Midbrain (tissue), 1 donor: Measurements from ENCODE around the gene OR2AJ1.

ENCODE experiments used
- DNase-seq: peaks from one replicate; lab custom pipeline; 2025; lab: John Stamatoyannopoulos, UW

Gene OR2AJ1

GRCh38 chr1:247924868-247925267, at the start of gene OR2AJ1:
Gene OR2AJ1 (plus strand): TSS chr1:247924889. CDS start chr1:247933769, 8,880 bp downstream.
- DNase-seq: no peak

- no peak for DNase-seq
These were observed 41.3 kb upstream of the OR2AJ1 start for GRCh38 chr1:247883346-247883745.

- DNase-seq: no peak
These were observed 39.8 kb upstream of the OR2AJ1 start for GRCh38 chr1:247884797-247885413.

- DNase-seq: no peak
These were observed 29.5 kb upstream of the OR2AJ1 start, which contains the start of gene OR2W3 for GRCh38 chr1:247895163-247895637. Gene OR2W3 (plus strand): TSS chr1:247895587. CDS start chr1:247895587, 0 bp downstream.

- no peak for DNase-seq
These were observed 28.7 kb upstream of the OR2AJ1 start for GRCh38 chr1:247895976-247896375.

GRCh38 chr1:247904122-247904521, 20.6 kb upstream of the OR2AJ1 start:
- DNase-seq: no peak

- DNase-seq: no peak
These were observed 19.5 kb upstream of the OR2AJ1 start for GRCh38 chr1:247905181-247905580.

GRCh38 chr1:247905910-247906503, 18.7 kb upstream of the OR2AJ1 start:
- DNase-seq: no peak

GRCh38 chr1:247906504-247907047, 18.1 kb upstream of the OR2AJ1 start:
- no peak for DNase-seq

- DNase-seq: no peak
These were observed 15.9 kb upstream of the OR2AJ1 start for GRCh38 chr1:247908766-247909165.

- no peak for DNase-seq
These were observed 10.9 kb upstream of the OR2AJ1 start for GRCh38 chr1:247913786-247914185.

GRCh38 chr1:247914941-247915662, 9.6 kb upstream of the OR2AJ1 start:
- DNase-seq: no peak

- no peak for DNase-seq
These were observed 4.7 kb upstream of the OR2AJ1 start, which contains the start of gene OR2T8 for GRCh38 chr1:247919952-247920351. Gene OR2T8 (plus strand): TSS chr1:247920252. CDS start chr1:247921018, 766 bp downstream.

- no peak for DNase-seq
These were observed 748 bp upstream of the OR2AJ1 start for GRCh38 chr1:247923941-247924340.

- no peak for DNase-seq
These were observed 9.3 kb downstream of the OR2AJ1 start for GRCh38 chr1:247933989-247934388.

- no peak for DNase-seq
These were observed 11.1 kb downstream of the OR2AJ1 start for GRCh38 chr1:247935781-247936180.

GRCh38 chr1:247936415-247936814, 11.7 kb downstream of the OR2AJ1 start:
- no peak for DNase-seq

- peak; percentile 85 for DNase-seq
These were observed 12.5 kb downstream of the OR2AJ1 start for GRCh38 chr1:247936965-247937734.

GRCh38 chr1:247942624-247943023, 17.9 kb downstream of the OR2AJ1 start:
- no peak for DNase-seq

GRCh38 chr1:247948558-247948957, 23.9 kb downstream of the OR2AJ1 start, which contains the start of gene OR2L8:
Gene OR2L8 (plus strand): TSS chr1:247948858. CDS start chr1:247948858, 0 bp downstream.
- no peak for DNase-seq

GRCh38 chr1:247953408-247953807, 28.7 kb downstream of the OR2AJ1 start:
- DNase-seq: no peak

- DNase-seq: no peak
These were observed 37.1 kb downstream of the OR2AJ1 start for GRCh38 chr1:247961791-247962190.
